Activated CD8-positive, alpha-beta T cell treated with anti-CD3 and anti-CD28 coated beads for 36 hours (primary cell): Measurements from ENCODE around the gene HJURP. TPM values are rescaled to one million over a fixed set of nuclear protein-coding genes. Genes with fewer than 3 reads are reported as not detected.

ENCODE experiments used
- ATAC-seq: fragments of 200-7000 bp; cut with Tn5 transposase; one replicate; pipeline ENCODE4 v1.10.0; 2021; ENCODE audit warnings: mild to moderate bottlenecking, moderate library complexity
- CTCF ChIA-PET: fragments of 350-600 bp; sonication (Branson Sonifier 250); formaldehyde crosslinking; loops from one replicate; lab custom pipeline; 2021; ENCODE audit warnings: antibody characterized with exemption; lab: Charles Lee
- POLR2A ChIA-PET: fragments of 350-600 bp; sonication (Branson Sonifier 250); formaldehyde crosslinking; loops from one replicate; lab custom pipeline; 2021; ENCODE audit warnings: antibody characterized with exemption; lab: Charles Lee
- DNase-seq: peaks from one replicate; pipeline ENCODE4 v3.0.0-alpha.2; 2020
- H3K27ac Mint-ChIP-seq: one replicate; pipeline ENCODE4 v1.8.0; 2021; ENCODE audit warnings: mild to moderate bottlenecking, mixed read lengths
- H3K27me3 Mint-ChIP-seq: one replicate; pipeline ENCODE4 v1.8.0; 2021; ENCODE audit warnings: mixed read lengths
- H3K36me3 Mint-ChIP-seq: one replicate; pipeline ENCODE4 v1.8.0; 2021; ENCODE audit warnings: low read depth, mixed read lengths
- H3K4me1 Mint-ChIP-seq: one replicate; pipeline ENCODE4 v1.8.0; 2021; ENCODE audit warnings: low read depth, mixed read lengths
- H3K4me3 Mint-ChIP-seq: one replicate; pipeline ENCODE4 v1.8.0; 2021; ENCODE audit warnings: mild to moderate bottlenecking, moderate library complexity, mixed read lengths
- H3K9me3 Mint-ChIP-seq: one replicate; pipeline ENCODE4 v1.8.0; 2021; ENCODE audit warnings: mixed read lengths
- intact Hi-C: fragments of 100-400 bp; cut with micrococcal nuclease; formaldehyde crosslinking; loops from one replicate; pipeline ENCODE4 v1.10.0; 2022
- total RNA-seq, 2 experiments: library from RNA; stranded (reverse); gene quantifications; one replicate each; pipeline ENCODE4 v1.2.3, GENCODE V29; 2021
- TF ChIP-seq, protein P1 (sequence below): fragments of 200-600 bp; IDR thresholded peaks from one replicate; pipeline ENCODE4 v1.8.0; 2022; ENCODE audit warnings: antibody characterized with exemption, mild to moderate bottlenecking

Gene HJURP
- total RNA-seq, 2 experiments from 2014 or later: 79.8 to 83.6 TPM

DNA sequence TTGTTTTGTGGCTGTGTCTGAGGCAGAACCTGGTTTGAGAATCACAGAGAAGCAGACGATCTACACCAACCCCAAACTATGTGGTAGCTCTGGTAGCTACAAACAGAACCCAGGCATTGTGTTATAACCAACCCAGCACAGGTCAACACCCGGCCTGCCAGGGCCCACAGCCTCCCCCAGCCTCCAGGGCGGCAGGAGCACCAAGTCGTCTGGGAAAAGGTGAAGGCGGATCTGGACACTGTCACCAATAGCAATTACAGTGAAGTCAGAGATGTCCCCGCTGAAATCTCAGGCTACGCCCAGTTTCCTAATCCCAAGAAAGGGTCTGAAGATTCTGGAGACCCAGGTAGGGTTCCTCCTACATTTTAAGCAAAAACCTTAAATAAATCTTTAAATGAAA, 3.6 kb downstream of the HJURP start:
- peaks cover 81% of the 10 kb centered on the region for H3K36me3 Mint-ChIP-seq
- H3K9me3 Mint-ChIP-seq: no peaks in the 10 kb centered on the region
- H3K27ac Mint-ChIP-seq: no peak overlapping the region
- intact Hi-C loops: no loop called here
- TF ChIP-seq, protein P1, sequence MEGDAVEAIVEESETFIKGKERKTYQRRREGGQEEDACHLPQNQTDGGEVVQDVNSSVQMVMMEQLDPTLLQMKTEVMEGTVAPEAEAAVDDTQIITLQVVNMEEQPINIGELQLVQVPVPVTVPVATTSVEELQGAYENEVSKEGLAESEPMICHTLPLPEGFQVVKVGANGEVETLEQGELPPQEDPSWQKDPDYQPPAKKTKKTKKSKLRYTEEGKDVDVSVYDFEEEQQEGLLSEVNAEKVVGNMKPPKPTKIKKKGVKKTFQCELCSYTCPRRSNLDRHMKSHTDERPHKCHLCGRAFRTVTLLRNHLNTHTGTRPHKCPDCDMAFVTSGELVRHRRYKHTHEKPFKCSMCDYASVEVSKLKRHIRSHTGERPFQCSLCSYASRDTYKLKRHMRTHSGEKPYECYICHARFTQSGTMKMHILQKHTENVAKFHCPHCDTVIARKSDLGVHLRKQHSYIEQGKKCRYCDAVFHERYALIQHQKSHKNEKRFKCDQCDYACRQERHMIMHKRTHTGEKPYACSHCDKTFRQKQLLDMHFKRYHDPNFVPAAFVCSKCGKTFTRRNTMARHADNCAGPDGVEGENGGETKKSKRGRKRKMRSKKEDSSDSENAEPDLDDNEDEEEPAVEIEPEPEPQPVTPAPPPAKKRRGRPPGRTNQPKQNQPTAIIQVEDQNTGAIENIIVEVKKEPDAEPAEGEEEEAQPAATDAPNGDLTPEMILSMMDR: no peak
- H3K4me3 Mint-ChIP-seq: no peak overlapping the region
- H3K4me1 Mint-ChIP-seq: peaks cover 24% of the 10 kb centered on the region
- ATAC-seq (no peak), DNase-seq (no peak)
- H3K27me3 Mint-ChIP-seq: peaks cover 2% of the 10 kb centered on the region
- CTCF ChIA-PET: no interaction called here
- POLR2A ChIA-PET: no interaction called here

DNA sequence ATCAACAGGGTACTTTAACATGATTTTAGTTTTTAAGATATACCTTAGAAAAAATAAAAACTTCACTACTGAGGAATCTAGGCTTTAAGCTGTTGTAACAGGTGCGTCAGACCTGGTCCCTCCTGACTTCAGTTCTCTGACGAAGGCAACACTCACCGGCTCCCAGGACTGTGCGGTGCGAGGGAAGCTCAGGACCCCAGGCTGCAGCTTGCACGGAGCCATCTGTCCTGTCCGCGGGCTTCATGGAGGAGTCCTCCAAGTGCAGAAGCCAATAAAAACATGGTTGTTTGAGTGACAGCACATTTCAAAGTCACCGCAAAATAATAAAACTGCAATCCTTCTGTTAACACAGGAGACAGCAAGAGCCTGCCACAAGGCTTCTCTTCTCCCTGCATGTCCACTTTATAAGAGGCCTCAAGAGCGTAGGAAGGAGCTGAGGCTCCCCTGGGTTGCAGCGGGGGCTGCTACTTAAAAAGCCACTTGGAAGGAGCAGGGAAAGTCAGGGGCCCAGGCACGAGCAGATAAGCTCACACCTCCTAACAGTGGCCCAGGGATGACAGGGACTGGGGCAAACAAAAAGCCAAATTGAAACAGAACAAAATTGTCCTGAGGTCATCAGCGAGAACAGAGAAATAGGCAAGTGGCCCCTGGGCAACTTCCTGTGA, 4.6 kb downstream of the HJURP start:
- ATAC-seq: no peak
- TF ChIP-seq, protein P1: no peak
- no peaks in the 10 kb centered on the region for H3K9me3 Mint-ChIP-seq
- H3K27ac Mint-ChIP-seq: no peak overlapping the region
- peaks cover 17% of the 10 kb centered on the region for H3K4me1 Mint-ChIP-seq
- peaks cover 2% of the 10 kb centered on the region for H3K27me3 Mint-ChIP-seq
- peaks cover 89% of the 10 kb centered on the region for H3K36me3 Mint-ChIP-seq
- intact Hi-C loops: no loop called here
- ChIA-PET POLR2A (no interaction called here), CTCF (interaction anchor here (0.9 kb wide), 1 partner anchor 14 kb away, joined by 4 read pairs; no protein-coding TSS in a partner anchor)
- no peak overlapping the region for H3K4me3 Mint-ChIP-seq
- no peak for DNase-seq

DNA sequence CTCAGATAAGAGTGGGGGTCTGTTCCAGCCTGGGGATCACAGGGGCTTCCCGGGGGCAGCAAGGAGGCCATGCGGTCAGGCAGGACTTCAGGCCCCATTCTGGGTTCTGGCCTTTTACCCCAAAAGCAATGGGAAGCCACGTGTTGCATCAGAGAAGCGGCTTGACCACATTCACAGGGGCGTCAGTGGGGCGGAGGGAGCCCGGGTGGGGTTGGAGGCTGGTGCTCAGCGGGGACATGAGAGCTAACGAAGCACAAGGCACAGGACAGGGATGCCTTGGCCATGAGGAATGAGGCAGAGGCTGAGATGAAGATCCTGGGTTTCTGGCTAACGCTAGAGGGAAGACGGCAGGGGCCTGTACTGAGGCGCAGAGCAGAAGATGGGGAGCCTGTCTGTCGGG, 6.1 kb downstream of the HJURP start:
- intact Hi-C loops: no loop called here
- POLR2A ChIA-PET: interaction anchor here (1.4 to 2.4 kb wide), 2 partner anchors 15 to 26 kb away, joined by 3 to 5 read pairs; no protein-coding TSS in a partner anchor
- H3K4me1 Mint-ChIP-seq: peaks cover 13% of the 10 kb centered on the region
- TF ChIP-seq, protein P1: no peak
- no peak overlapping the region for H3K4me3 Mint-ChIP-seq
- CTCF ChIA-PET: interaction anchor here (0.8 kb wide), 1 partner anchor 11 kb away, joined by 3 read pairs; no protein-coding TSS in a partner anchor
- no peaks in the 10 kb centered on the region for H3K27me3 Mint-ChIP-seq
- ATAC-seq (no peak), DNase-seq (no peak)
- H3K27ac Mint-ChIP-seq: no peak overlapping the region
- no peaks in the 10 kb centered on the region for H3K9me3 Mint-ChIP-seq
- peaks cover 95% of the 10 kb centered on the region for H3K36me3 Mint-ChIP-seq

DNA sequence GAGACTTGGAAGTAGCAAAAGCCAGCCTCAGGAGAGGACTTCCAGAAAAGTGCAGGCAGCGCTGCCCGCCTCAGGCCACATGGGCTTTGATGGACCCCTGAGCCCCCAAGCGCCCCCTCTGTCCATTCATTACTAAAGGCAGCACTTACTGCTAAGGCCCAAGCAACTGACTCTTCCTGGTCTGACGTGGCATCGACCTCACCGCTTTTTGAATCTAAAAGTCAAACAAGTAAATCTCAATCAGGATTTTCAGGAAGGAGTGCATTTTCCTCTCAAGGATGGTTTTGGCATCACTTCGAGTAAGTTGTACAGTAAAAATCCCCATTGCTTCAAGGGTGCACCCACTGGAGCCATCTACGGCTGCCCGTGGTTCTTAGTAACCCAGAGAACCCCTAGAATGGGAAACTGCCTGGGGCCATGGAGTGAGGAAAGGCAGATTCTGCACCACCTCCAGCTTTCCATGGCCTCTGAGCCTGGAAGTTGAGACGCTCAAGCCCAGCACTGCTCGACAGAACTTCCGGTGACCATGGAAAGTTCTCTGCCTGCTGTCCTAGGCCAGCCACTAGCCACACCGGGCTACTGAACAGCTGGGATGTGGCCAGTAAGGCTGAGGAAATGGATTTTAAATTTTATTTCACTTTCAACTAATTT, 7.0 kb downstream of the HJURP start:
- TF ChIP-seq, protein P1: no peak
- no peak for DNase-seq
- peaks cover 9% of the 10 kb centered on the region for H3K4me1 Mint-ChIP-seq
- POLR2A ChIA-PET: interaction anchor here (1.4 to 2.4 kb wide), 2 partner anchors 16 to 27 kb away, joined by 3 to 5 read pairs; no protein-coding TSS in a partner anchor
- H3K4me3 Mint-ChIP-seq: no peak overlapping the region
- CTCF ChIA-PET: interaction anchor here (0.8 kb wide), 1 partner anchor 12 kb away, joined by 3 read pairs; no protein-coding TSS in a partner anchor
- H3K27me3 Mint-ChIP-seq: no peaks in the 10 kb centered on the region
- ATAC-seq: no peak
- H3K27ac Mint-ChIP-seq: no peak overlapping the region
- H3K36me3 Mint-ChIP-seq: peaks cover 94% of the 10 kb centered on the region
- no peaks in the 10 kb centered on the region for H3K9me3 Mint-ChIP-seq
- intact Hi-C loops: no loop called here
